K562 (cell line): ENCODE results near the gene GART. TPM values are rescaled to one million over a fixed set of nuclear protein-coding genes. Genes with fewer than 3 reads are reported as not detected.

Experiments used
- ATAC-seq: fragments of 200-7000 bp; cut with Tn5 transposase; 3 replicates; pipeline ENCODE4 v1.9.1; 2020; ENCODE audit warnings: moderate library complexity
- BruUV-seq: library from RNA; stranded (reverse); fragments of 400-500 nt; replicated peaks from 2 replicates; lab custom pipeline; 2021; lab: Mats Ljungman, UMichigan
- CTCF ChIA-PET: fragments of 300-600 bp; formaldehyde crosslinking; extraction: SDS; loops from one replicate; lab custom pipeline; 2021; ENCODE audit warnings: low intra/inter-chr PET ratio; lab: Yijun Ruan, JAX
- POLR2A ChIA-PET: fragments of 300-600, 350-650 bp; sonication (Branson Sonifier 250); formaldehyde crosslinking; extraction: SDS; loops from one replicate; lab custom pipeline; 2021; ENCODE audit warnings: antibody characterized with exemption, inconsistent platforms; lab: Yijun Ruan, JAX
- DNase-seq, 4 experiments: peaks; one replicate each; pipeline versions ENCODE4 v3.0.0 to v3.0.0-alpha.2; 2011 to 2018; ENCODE audit warnings: low spot score in 3 of 4, mixed read lengths in 3 of 4; ENCODE audit errors: extremely low read depth in 1 of 4
- FAIRE-seq: peaks from 2 replicates; lab custom pipeline; 2011; peaks lifted over from hg19 to GRCh38; lab: Jason Lieb, UNC
- H2AFZ ChIP-seq: 2 replicates; pipeline ENCODE4 v1.6.0; 2011; ENCODE audit warnings: low read depth, low read length, control low read depth, inconsistent platforms
- H3K27ac ChIP-seq: fragments of 200-600 bp; 3 replicates; pipeline ENCODE4 v1.8.0; 2011; ENCODE audit warnings: low read depth, mild to moderate bottlenecking, control low read depth, inconsistent platforms, low read length, moderate library complexity, mixed read lengths; ENCODE audit errors: extremely low read depth
- H3K27me3 ChIP-seq, 2 experiments: fragments of 300-600 bp in 1 of 2; 2 replicates in 1 of 2; 3 replicates in 1 of 2; pipeline versions ENCODE4 v1.6.0 to v1.8.0; 2011; ENCODE audit warnings: inconsistent platforms in 2 of 2, low read length in 2 of 2, mild to moderate bottlenecking in 1 of 2, mixed read lengths in 1 of 2, moderate library complexity in 1 of 2; ENCODE audit not compliant: control insufficient read depth in 2 of 2, insufficient read depth in 2 of 2
- H3K36me3 ChIP-seq: fragments of 300-600 bp; 3 replicates; pipeline ENCODE4 v1.8.0; 2011; ENCODE audit warnings: mild to moderate bottlenecking, low read length, inconsistent platforms; ENCODE audit not compliant: control insufficient read depth, insufficient read depth
- H3K4me1 ChIP-seq, 2 experiments: fragments of 200-600 bp in 1 of 2; replicated peaks in 1 of 2; 2 replicates in 1 of 2; 3 replicates in 1 of 2; pipeline versions ENCODE4 v1.5.1 to v1.8.0; 2011; ENCODE audit warnings: inconsistent platforms in 2 of 2, low read length in 2 of 2, mild to moderate bottlenecking in 1 of 2, mixed read lengths in 1 of 2, moderate library complexity in 1 of 2; ENCODE audit not compliant: control insufficient read depth in 2 of 2, insufficient read depth in 2 of 2
- H3K4me2 ChIP-seq: 2 replicates; pipeline ENCODE4 v1.6.1; 2011; ENCODE audit warnings: low read length, control low read depth, inconsistent platforms, mixed read lengths; ENCODE audit not compliant: insufficient read depth
- H3K4me3 ChIP-seq: fragments of 200-600 bp; sonication (generic), shearing (Covaris generic); 2 replicates; pipeline ENCODE4 v1.5.1; 2016; ENCODE audit warnings: control low read depth, inconsistent platforms
- H3K79me2 ChIP-seq: fragments of 200-600 bp; 3 replicates; pipeline ENCODE4 v1.8.0; 2011; ENCODE audit warnings: low read length, inconsistent platforms; ENCODE audit not compliant: control insufficient read depth, insufficient read depth
- H3K9ac ChIP-seq, 2 experiments: 2 replicates each; pipeline versions ENCODE4 v1.6.0 to v1.6.1; 2011; ENCODE audit warnings: low read depth in 2 of 2, low read length in 2 of 2, control low read depth in 1 of 2, inconsistent platforms in 1 of 2, mild to moderate bottlenecking in 1 of 2, mixed read lengths in 1 of 2; ENCODE audit not compliant: insufficient read depth in 1 of 2
- H3K9me1 ChIP-seq: one replicate; pipeline ENCODE4 v1.6.0; 2011; ENCODE audit warnings: inconsistent platforms, mild to moderate bottlenecking, low read length, moderate library complexity; ENCODE audit not compliant: control insufficient read depth, insufficient read depth
- H3K9me3 ChIP-seq: replicated peaks from 2 replicates; pipeline ENCODE4 v1.5.1; 2011; ENCODE audit warnings: low read depth, low read length, inconsistent platforms; ENCODE audit not compliant: control insufficient read depth, insufficient read depth
- H4K20me1 ChIP-seq: replicated peaks from 2 replicates; pipeline ENCODE4 v1.6.1; 2011; ENCODE audit warnings: low read length, inconsistent platforms, mixed read lengths; ENCODE audit not compliant: control insufficient read depth, insufficient read depth
- CEBPB ChIP-seq: fragments of 450-650 bp; IDR thresholded peaks from 2 replicates; pipeline ENCODE4 v1.6.1; 2016; ENCODE audit warnings: missing genetic modification characterization, missing compliant biosample characterization
- CEBPG ChIP-seq, 3 experiments: fragments of 200-800 bp in 1 of 3; sonication (Bioruptor generic) in 1 of 3; sonication (generic) in 1 of 3; formaldehyde crosslinking in 1 of 3; IDR thresholded peaks in 2 of 3; conservative IDR thresholded peaks in 1 of 3; 2 replicates each; pipeline versions ENCODE4 v1.6.1 to v1.8.0; 2016 to 2022; ENCODE audit warnings: missing compliant biosample characterization in 2 of 3, missing genetic modification characterization in 2 of 3, mild to moderate bottlenecking in 1 of 3, missing genetic modification reagents in 1 of 3
- CHD4 ChIP-seq: fragments of 200-600 bp; sonication (generic); IDR thresholded peaks from 3 replicates; pipeline ENCODE4 v1.6.1; 2012; ENCODE audit warnings: low read depth, mild to moderate bottlenecking, mixed read lengths, low read length, inconsistent platforms; ENCODE audit not compliant: insufficient read depth, insufficient replicate concordance, poor library complexity, severe bottlenecking
- ETV6 ChIP-seq, 3 experiments: fragments of 150-350 bp in 1 of 3; sonication (generic) in 1 of 3; formaldehyde crosslinking in 1 of 3; IDR thresholded peaks; 2 replicates each; pipeline versions ENCODE4 v1.6.1 to v1.8.0; 2014 to 2022; ENCODE audit warnings: borderline replicate concordance in 2 of 3, low read depth in 2 of 3, antibody characterized with exemption in 1 of 3, low read length in 1 of 3, mild to moderate bottlenecking in 1 of 3, missing genetic modification reagents in 1 of 3
- EWSR1 ChIP-seq: fragments of 450-650 bp; IDR thresholded peaks from 2 replicates; pipeline ENCODE4 v1.6.1; 2018; ENCODE audit warnings: borderline replicate concordance, mild to moderate bottlenecking, low read depth, moderate library complexity; ENCODE audit not compliant: partially characterized antibody
- NFXL1 ChIP-seq: fragments of 450-650 bp; formaldehyde crosslinking; IDR thresholded peaks from 2 replicates; pipeline ENCODE4 v1.4.0; 2021; ENCODE audit warnings: mild to moderate bottlenecking
- THAP12 ChIP-seq: fragments of 250-450 bp; sonication (Bioruptor Pico); IDR thresholded peaks from 2 replicates; pipeline ENCODE4 v1.9.0; 2021; ENCODE audit warnings: mild to moderate bottlenecking, inconsistent platforms
- YY1 ChIP-seq, 3 experiments: IDR thresholded peaks; 2 replicates each; pipeline ENCODE4 v1.6.1; 2011; ENCODE audit warnings: low read length in 2 of 3, mild to moderate bottlenecking in 2 of 3, moderate library complexity in 2 of 3, borderline replicate concordance in 1 of 3, control low read depth in 1 of 3, low read depth in 1 of 3; ENCODE audit not compliant: insufficient read depth in 3 of 3, insufficient replicate concordance in 2 of 3, control insufficient read depth in 1 of 3, insufficient read length in 1 of 3; ENCODE audit errors: extremely low read depth in 1 of 3
- ZNF121 ChIP-seq: sonication (generic); formaldehyde crosslinking; conservative IDR thresholded peaks from 2 replicates; pipeline ENCODE4 v1.8.0; 2022; ENCODE audit warnings: missing genetic modification reagents
- WGBS: fragments of 100-300 bp; shearing (Covaris generic); methylation state at CpG from one replicate; pipeline ENCODE4 v1.1.6; 2016; ENCODE audit warnings: low coverage, mixed read lengths; ENCODE audit not compliant: insufficient coverage; ENCODE audit errors: missing lambda C conversion rate; 5-methylcytosine and 5-hydroxymethylcytosine counted together
- in situ Hi-C: fragments of 300-500 bp; cut with MboI; formaldehyde crosslinking; loops from 4 replicates; pipeline ENCODE4 v1.15.0; 2018; ENCODE audit warnings: inconsistent platforms, mixed read lengths
- intact Hi-C: fragments of 100-400 bp; cut with micrococcal nuclease; formaldehyde crosslinking; loops from 2 replicates; pipeline ENCODE4 v1.14.2; 2022
- polyA plus RNA-seq, 8 experiments: library from polyadenylated mRNA; depleted of rRNA in 4 of 8; stranded (reverse) in 5 of 8; unstranded in 3 of 8; fragments of >200 nt; fragmentation: Nextera tagmentation in 2 of 8; fragmentation: Illumina TruSeq in 1 of 8; extraction: Ambion mirVana in 2 of 8; extraction: Trizol in 1 of 8; gene quantifications; 2 replicates each; pipeline versions ENCODE4 v1.2.1 to v1.2.3, GENCODE V29; 2011 to 2014; ENCODE audit warnings: inconsistent platforms in 1 of 8, missing spikeins in 1 of 8
- total RNA-seq, 7 experiments: library from RNA; depleted of rRNA in 6 of 7; stranded (reverse); fragments of >200 nt in 6 of 7; fragmentation: Illumina TruSeq in 2 of 7; extraction: Trizol in 2 of 7; gene quantifications; 2 replicates each; pipeline versions ENCODE4 v1.2.1 to v1.2.3, GENCODE V29; 2011 to 2021; ENCODE audit warnings: low replicate concordance in 1 of 7

Gene GART
- total and polyA plus RNA-seq, 9 of the 15 experiments (the other 6 are each of a cell fraction or from before 2014, with no cell fraction given), result 141 to 429 (median 349) TPM

GRCh38 chr21:33492571-33492970 is 49.3 kb downstream of the GART start:
- H3K79me2 ChIP-seq, result no peaks in the 10 kb centered on the region
- DNase-seq (no peak), ATAC-seq (no peak), FAIRE-seq (no peak)
- no peaks in the 10 kb centered on the region for H3K27me3 ChIP-seq
- H3K4me2 ChIP-seq, result no peak overlapping the region
- H3K9me3 ChIP-seq, result no peaks in the 10 kb centered on the region
- in situ Hi-C loops, result no loop called here
- intact Hi-C loops, result no loop called here
- no peak overlapping the region for H3K27ac ChIP-seq
- H3K9me1 ChIP-seq, result no peaks in the 10 kb centered on the region
- H4K20me1 ChIP-seq, result no peaks in the 10 kb centered on the region
- no peak overlapping the region for H2AFZ ChIP-seq
- peak; percentile 75 for TF ChIP-seq CEBPB (tag)
- TF ChIP-seq CEBPG (CRISPR knock-in tag; IDR thresholded peaks at IDR 0.05), result no peak
- peak; percentile 24 to 52; a peak in 1 of 4 replicates for TF ChIP-seq CEBPG (tag; conservative IDR thresholded peaks at IDR 0.05 in 1 of 2, IDR thresholded peaks at IDR 0.05 in 1 of 2)
- no peak for TF ChIP-seq ZNF121
- TF ChIP-seq YY1 (IDR thresholded peaks at IDR 0.05; ENCODE audit: borderline replicate concordance in 1 of 3, control insufficient read depth in 1 of 3, extremely low read depth in 1 of 3, insufficient read depth in 3 of 3, insufficient read length in 1 of 3, insufficient replicate concordance in 2 of 3, low read depth in 1 of 3, low read length in 2 of 3), result no peak
- TF ChIP-seq EWSR1, result no peak
- TF ChIP-seq NFXL1 (CRISPR knock-in tag), result no peak
- no peak for TF ChIP-seq THAP12 (CRISPR knock-in tag)
- TF ChIP-seq ETV6 (IDR thresholded peaks at IDR 0.05; ENCODE audit: borderline replicate concordance in 1 of 2, low read depth in 2 of 2, low read length in 1 of 2), result no peak
- no peak for TF ChIP-seq ETV6 (CRISPR knock-in tag; IDR thresholded peaks at IDR 0.05; ENCODE audit: borderline replicate concordance)
- TF ChIP-seq CHD4, result no peak
- ChIA-PET POLR2A (interaction anchor here (0.7 to 1.2 kb wide), 2 partner anchors 11 to 18 kb away, joined by 3 to 4 read pairs; no protein-coding TSS in a partner anchor), CTCF (no interaction called here)
- peaks cover 0 to 10% of the 10 kb centered on the region in 2 experiments; a peak in 3 of 5 replicates for H3K4me1 ChIP-seq
- WGBS, result 90% methylated on average over 2 of the region's 2 CpGs
- H3K9ac ChIP-seq, result no peak overlapping the region
- no peak overlapping the region for H3K4me3 ChIP-seq
- H3K36me3 ChIP-seq, result no peaks in the 10 kb centered on the region
- no TSS peak for BruUV-seq
